Hepatocyte (in vitro differentiated cells): ENCODE measurements around the gene IPMK. TPM values are rescaled to one million over a fixed set of nuclear protein-coding genes. Genes with fewer than 3 reads are reported as not detected.

Source experiments
- DNase-seq: peaks from one replicate; pipeline ENCODE4 v3.0.0-alpha.2; 2016; ENCODE audit warnings: low spot score
- H2AFZ ChIP-seq: fragments of 200-600 bp; sonication (generic); 2 replicates; pipeline ENCODE4 v1.6.0; 2016; ENCODE audit warnings: antibody characterized with exemption, mild to moderate bottlenecking
- H3K27ac ChIP-seq: fragments of 200-600 bp; sonication (generic); 2 replicates; pipeline ENCODE4 v1.5.1; 2016; ENCODE audit warnings: mild to moderate bottlenecking
- H3K27me3 ChIP-seq: fragments of 200-600 bp; sonication (generic); 2 replicates; pipeline ENCODE4 v1.6.1; 2016
- H3K36me3 ChIP-seq: fragments of 200-600 bp; sonication (generic); replicated peaks from 2 replicates; pipeline ENCODE4 v1.5.1; 2016; ENCODE audit warnings: low read depth; ENCODE audit not compliant: insufficient read depth
- H3K4me1 ChIP-seq: fragments of 200-600 bp; sonication (generic); 2 replicates; pipeline ENCODE4 v1.5.1; 2016; ENCODE audit warnings: mild to moderate bottlenecking, moderate library complexity; ENCODE audit not compliant: insufficient read depth
- H3K4me2 ChIP-seq: fragments of 200-600 bp; sonication (generic); 2 replicates; pipeline ENCODE4 v1.6.0; 2016
- H3K4me3 ChIP-seq: fragments of 200-600 bp; sonication (generic); 2 replicates; pipeline ENCODE4 v1.5.1; 2016; ENCODE audit warnings: mild to moderate bottlenecking
- H3K79me2 ChIP-seq: fragments of 200-600 bp; sonication (generic); 2 replicates; pipeline ENCODE4 v1.6.0; 2017; ENCODE audit warnings: mild to moderate bottlenecking
- H3K9me2 ChIP-seq: fragments of 200-600 bp; sonication (generic); replicated peaks from 2 replicates; pipeline ENCODE4 v1.6.0; 2017; ENCODE audit warnings: mild to moderate bottlenecking; ENCODE audit not compliant: insufficient read depth
- H3K9me3 ChIP-seq: fragments of 200-600 bp; sonication (generic); 2 replicates; pipeline ENCODE4 v1.5.1; 2016; ENCODE audit warnings: low read depth, mild to moderate bottlenecking
- H4K20me1 ChIP-seq: fragments of 200-600 bp; sonication (generic); 2 replicates; pipeline ENCODE4 v1.6.0; 2016; ENCODE audit warnings: mild to moderate bottlenecking; ENCODE audit not compliant: insufficient read depth, poor library complexity, severe bottlenecking
- EZH2 ChIP-seq: fragments of 200-600 bp; sonication (generic); IDR thresholded peaks from 2 replicates; pipeline ENCODE4 v1.6.1; 2016; ENCODE audit warnings: antibody characterized with exemption, mild to moderate bottlenecking, borderline replicate concordance
- EZH2phosphoT487 ChIP-seq: fragments of 200-600 bp; sonication (generic); IDR thresholded peaks from one replicate; pipeline ENCODE4 v1.6.1; 2018; ENCODE audit warnings: antibody characterized with exemption, mild to moderate bottlenecking, low read depth, moderate library complexity; ENCODE audit not compliant: unreplicated experiment, severe bottlenecking
- WGBS: methylation state at CpG from one replicate; pipeline ENCODE4 v1.1.6; 2016; ENCODE audit warnings: low lambda C conversion rate; ENCODE audit errors: missing lambda C conversion rate; 5-methylcytosine and 5-hydroxymethylcytosine counted together
- polyA plus RNA-seq: library from polyadenylated mRNA; unstranded; fragments of >200 nt; fragmentation: Nextera tagmentation; extraction: Ambion mirVana; gene quantifications from 2 replicates; pipeline ENCODE4 v1.2.1, GENCODE V29; 2016
- total RNA-seq: library from RNA; depleted of rRNA; stranded (reverse); fragments of >200 nt; gene quantifications from 2 replicates; pipeline ENCODE4 v1.2.3, GENCODE V29; 2014
- TF ChIP-seq, protein P1 (sequence below): fragments of 200-600 bp; sonication (generic); IDR thresholded peaks from 2 replicates; pipeline ENCODE4 v1.5.1; 2016; ENCODE audit warnings: antibody characterized with exemption, mild to moderate bottlenecking; ENCODE audit not compliant: poor library complexity

The IPMK gene
- total and polyA plus RNA-seq, 2 experiments from 2014 or later: 2.9 to 17.5 TPM

DNA sequence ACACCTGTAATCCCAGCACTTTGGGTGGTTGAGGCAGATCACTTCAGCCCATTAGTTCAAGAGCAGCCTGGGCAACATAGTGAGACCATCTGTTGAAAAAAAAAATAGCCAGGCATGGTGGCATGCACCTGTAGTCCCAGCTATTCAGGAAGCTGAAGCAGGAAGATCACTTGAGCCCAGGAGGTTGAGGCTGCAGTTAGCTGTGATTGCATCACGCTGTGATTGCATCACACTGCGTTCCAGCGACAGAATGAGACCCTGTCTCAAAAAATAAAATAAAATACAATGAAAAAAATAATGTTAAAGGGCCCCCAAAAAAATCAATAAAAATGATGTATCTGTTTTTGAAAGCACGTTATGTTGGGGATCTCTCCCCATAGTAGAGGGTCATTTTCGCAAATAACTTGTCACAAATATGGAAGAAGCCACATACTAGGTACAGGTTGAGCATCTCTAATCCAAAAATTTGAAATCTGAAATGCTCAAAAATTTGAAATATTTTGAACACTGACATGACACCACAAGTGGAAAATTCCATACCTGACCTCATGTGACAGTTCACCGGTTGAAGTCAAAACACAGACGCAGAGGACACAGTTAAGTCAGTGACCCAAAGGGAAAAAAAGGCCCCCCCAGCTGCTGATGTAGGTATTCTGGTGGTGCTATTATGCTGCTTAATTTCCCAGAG is 10.7 kb upstream of the IPMK start:
- Histone ChIP-seq H3K9me2 (no peaks in the 10 kb centered on the region), H3K9me3 (no peaks in the 10 kb centered on the region), H3K79me2 (peaks cover 41% of the 10 kb centered on the region), H3K27me3 (no peaks in the 10 kb centered on the region), H3K27ac (no peak overlapping the region), H2AFZ (no peak overlapping the region), H3K36me3 (no peaks in the 10 kb centered on the region), H3K4me1 (peaks cover 18% of the 10 kb centered on the region), H4K20me1 (no peaks in the 10 kb centered on the region), H3K4me2 (no peak overlapping the region), H3K4me3 (no peak overlapping the region)
- no peak for DNase-seq
- TF ChIP-seq EZH2 (no peak), EZH2phosphoT487 (no peak)
- TF ChIP-seq, protein P1, sequence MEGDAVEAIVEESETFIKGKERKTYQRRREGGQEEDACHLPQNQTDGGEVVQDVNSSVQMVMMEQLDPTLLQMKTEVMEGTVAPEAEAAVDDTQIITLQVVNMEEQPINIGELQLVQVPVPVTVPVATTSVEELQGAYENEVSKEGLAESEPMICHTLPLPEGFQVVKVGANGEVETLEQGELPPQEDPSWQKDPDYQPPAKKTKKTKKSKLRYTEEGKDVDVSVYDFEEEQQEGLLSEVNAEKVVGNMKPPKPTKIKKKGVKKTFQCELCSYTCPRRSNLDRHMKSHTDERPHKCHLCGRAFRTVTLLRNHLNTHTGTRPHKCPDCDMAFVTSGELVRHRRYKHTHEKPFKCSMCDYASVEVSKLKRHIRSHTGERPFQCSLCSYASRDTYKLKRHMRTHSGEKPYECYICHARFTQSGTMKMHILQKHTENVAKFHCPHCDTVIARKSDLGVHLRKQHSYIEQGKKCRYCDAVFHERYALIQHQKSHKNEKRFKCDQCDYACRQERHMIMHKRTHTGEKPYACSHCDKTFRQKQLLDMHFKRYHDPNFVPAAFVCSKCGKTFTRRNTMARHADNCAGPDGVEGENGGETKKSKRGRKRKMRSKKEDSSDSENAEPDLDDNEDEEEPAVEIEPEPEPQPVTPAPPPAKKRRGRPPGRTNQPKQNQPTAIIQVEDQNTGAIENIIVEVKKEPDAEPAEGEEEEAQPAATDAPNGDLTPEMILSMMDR: no peak
- WGBS: 94% methylated on average over 7 of the region's 7 CpGs

DNA sequence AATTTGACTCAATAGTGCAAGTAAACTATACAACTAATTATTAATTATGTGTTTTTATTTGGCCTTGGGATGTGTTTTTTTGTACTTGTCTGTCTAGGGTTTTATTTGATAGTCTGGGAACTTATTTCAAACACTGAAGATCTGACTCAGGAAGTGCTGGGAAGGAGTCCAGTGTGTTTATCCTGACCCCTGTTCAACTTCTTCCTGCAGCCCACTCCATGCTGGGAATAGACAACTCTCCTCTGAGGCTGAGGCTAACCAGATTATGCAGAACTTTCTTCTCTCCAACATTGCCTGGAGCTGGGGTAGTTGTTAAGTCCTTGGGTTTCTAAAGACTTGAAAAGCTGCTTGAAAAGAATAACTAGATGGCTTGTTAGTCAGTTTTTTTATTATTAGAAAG is 8.2 kb upstream of the IPMK start:
- Histone ChIP-seq H3K4me2 (peak overlapping the region; percentile 66), H3K4me1 (peaks cover 18% of the 10 kb centered on the region), H3K9me3 (no peaks in the 10 kb centered on the region), H2AFZ (no peak overlapping the region), H3K27me3 (no peaks in the 10 kb centered on the region), H3K4me3 (peak overlapping the region; percentile 3), H3K79me2 (peaks cover 64% of the 10 kb centered on the region), H3K27ac (peak overlapping the region; percentile 35), H3K36me3 (no peaks in the 10 kb centered on the region), H4K20me1 (no peaks in the 10 kb centered on the region), H3K9me2 (no peaks in the 10 kb centered on the region)
- DNase-seq: peak; percentile 8
- TF ChIP-seq EZH2phosphoT487 (no peak), EZH2 (no peak)
- TF ChIP-seq, protein P1: no peak

DNA sequence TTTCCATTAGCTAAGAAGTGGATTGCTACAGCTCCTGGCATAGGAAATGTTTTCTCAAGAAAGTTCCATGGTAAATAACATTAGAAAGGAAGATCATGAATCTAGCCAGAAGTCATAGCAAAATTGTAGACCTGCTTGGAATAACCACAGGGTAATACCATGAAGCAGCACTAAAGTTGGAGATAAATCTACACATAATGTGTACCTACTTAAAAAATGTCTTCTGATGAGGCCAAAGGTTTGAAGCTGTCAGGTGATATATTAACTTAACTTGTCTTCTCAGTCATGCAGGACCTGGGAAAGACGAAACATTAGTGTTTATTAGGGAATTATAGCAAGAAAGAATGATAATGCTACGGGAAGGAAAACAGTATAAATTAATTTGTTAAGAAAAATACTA is 7.6 kb upstream of the IPMK start:
- H3K79me2 ChIP-seq: peaks cover 69% of the 10 kb centered on the region
- no peaks in the 10 kb centered on the region for H3K27me3 ChIP-seq
- H3K9me2 ChIP-seq: no peaks in the 10 kb centered on the region
- 75% methylated on average over 2 of the region's 2 CpGs for WGBS
- peak overlapping the region; percentile 3 for H3K4me3 ChIP-seq
- peak overlapping the region; percentile 35 for H3K27ac ChIP-seq
- no peaks in the 10 kb centered on the region for H3K9me3 ChIP-seq
- H3K4me1 ChIP-seq: peaks cover 18% of the 10 kb centered on the region
- TF ChIP-seq, protein P1: no peak
- peak overlapping the region; percentile 66 for H3K4me2 ChIP-seq
- peak; percentile 13 for DNase-seq
- no peaks in the 10 kb centered on the region for H4K20me1 ChIP-seq
- H2AFZ ChIP-seq: no peak overlapping the region
- no peaks in the 10 kb centered on the region for H3K36me3 ChIP-seq
